HepG2 (cell line): ENCODE data around the gene DUOXA1. TPM values are rescaled to one million over a fixed set of nuclear protein-coding genes. Genes with fewer than 3 reads are reported as not detected.

ENCODE experiments used
- BHLHE40 ChIP-seq: IDR thresholded peaks from 2 replicates; pipeline ENCODE4 v1.6.1; 2011; ENCODE audit warnings: low read length, improper control_type of control experiment
- JARID2 ChIP-seq: sonication (generic); formaldehyde crosslinking; IDR thresholded peaks from 2 replicates; pipeline ENCODE4 v1.8.1; 2023; ENCODE audit warnings: missing genetic modification reagents, inconsistent platforms; ENCODE audit not compliant: insufficient replicate concordance
- MTA1 ChIP-seq: sonication (generic); formaldehyde crosslinking; IDR thresholded peaks from 2 replicates; pipeline ENCODE4 v1.4.0; 2020; ENCODE audit warnings: missing genetic modification reagents, mild to moderate bottlenecking, borderline replicate concordance
- PITX1 ChIP-seq: sonication (generic); formaldehyde crosslinking; IDR thresholded peaks from 2 replicates; pipeline ENCODE4 v1.5.1; 2020; ENCODE audit warnings: mild to moderate bottlenecking, missing genetic modification reagents
- SIX1 ChIP-seq: sonication (generic); formaldehyde crosslinking; IDR thresholded peaks from 2 replicates; pipeline ENCODE4 v1.4.0; 2020; ENCODE audit warnings: missing genetic modification reagents, borderline replicate concordance
- ZBTB49 ChIP-seq: sonication (generic); formaldehyde crosslinking; IDR thresholded peaks from 2 replicates; pipeline ENCODE4 v1.4.0; 2020; ENCODE audit warnings: missing genetic modification reagents, borderline replicate concordance
- ZNF263 ChIP-seq: sonication (generic); formaldehyde crosslinking; IDR thresholded peaks from 2 replicates; pipeline ENCODE4 v1.4.0; 2020; ENCODE audit warnings: missing genetic modification reagents
- ZNF556 ChIP-seq: sonication (generic); formaldehyde crosslinking; IDR thresholded peaks from 2 replicates; pipeline ENCODE4 v1.4.0; 2020; ENCODE audit warnings: mild to moderate bottlenecking, missing genetic modification reagents, borderline replicate concordance
- ZNF563 ChIP-seq: sonication (generic); formaldehyde crosslinking; IDR thresholded peaks from 2 replicates; pipeline ENCODE4 v1.8.0; 2022; ENCODE audit warnings: mild to moderate bottlenecking, moderate library complexity, missing genetic modification reagents
- ZNF768 ChIP-seq: sonication (generic); formaldehyde crosslinking; IDR thresholded peaks from 2 replicates; pipeline ENCODE4 v1.4.0; 2020; ENCODE audit warnings: missing genetic modification reagents
- ZNF776 ChIP-seq: sonication (generic); formaldehyde crosslinking; IDR thresholded peaks from 2 replicates; pipeline ENCODE4 v1.4.0; 2020; ENCODE audit warnings: mild to moderate bottlenecking, missing genetic modification reagents
- ZNF878 ChIP-seq: sonication (generic); formaldehyde crosslinking; IDR thresholded peaks from 2 replicates; pipeline ENCODE4 v1.8.1; 2023; ENCODE audit warnings: mild to moderate bottlenecking, missing genetic modification reagents, moderate library complexity
- polyA plus RNA-seq, 8 experiments: library from polyadenylated mRNA; depleted of rRNA in 3 of 8; stranded (reverse) in 7 of 8; unstranded in 1 of 8; fragments of >200 nt; fragmentation: Illumina TruSeq in 4 of 8; extraction: Trizol in 4 of 8; gene quantifications; 2 replicates each; pipeline versions ENCODE4 v1.2.1 to v1.2.3, GENCODE V29; 2011 to 2016; ENCODE audit warnings: low read depth in 4 of 8, missing spikeins in 1 of 8, mixed read lengths in 1 of 8; ENCODE audit not compliant: insufficient read depth in 1 of 8
- total RNA-seq, 5 experiments: library from RNA; depleted of rRNA; stranded (reverse); fragments of >200 nt; fragmentation: Illumina TruSeq; extraction: Trizol; gene quantifications; 2 replicates each; pipeline ENCODE4 v1.2.3, GENCODE V29; 2016; ENCODE audit warnings: low read depth in 1 of 5
- TF ChIP-seq, protein P1 (sequence below): sonication (generic); formaldehyde crosslinking; IDR thresholded peaks from 2 replicates; pipeline ENCODE4 v1.5.0; 2020; ENCODE audit warnings: mild to moderate bottlenecking, missing genetic modification reagents
- TF ChIP-seq, protein P2 (sequence below): sonication (generic); formaldehyde crosslinking; IDR thresholded peaks from 2 replicates; pipeline ENCODE4 v1.8.0; 2022; ENCODE audit warnings: mild to moderate bottlenecking, missing genetic modification reagents, moderate library complexity
- TF ChIP-seq, protein P3 (sequence below): sonication (generic); formaldehyde crosslinking; IDR thresholded peaks from 2 replicates; pipeline ENCODE4 v1.8.1; 2023; ENCODE audit warnings: mild to moderate bottlenecking, moderate library complexity, missing genetic modification reagents
- TF ChIP-seq, protein P4 (sequence below): sonication (generic); formaldehyde crosslinking; IDR thresholded peaks from 2 replicates; pipeline ENCODE4 v1.4.0; 2020; ENCODE audit warnings: missing genetic modification reagents, borderline replicate concordance

The DUOXA1 gene
- total and polyA plus RNA-seq, 2 of the 13 experiments (the other 11 are each of a cell fraction or from before 2014, with no cell fraction given), result not detected

- TF ChIP-seq, protein P1, sequence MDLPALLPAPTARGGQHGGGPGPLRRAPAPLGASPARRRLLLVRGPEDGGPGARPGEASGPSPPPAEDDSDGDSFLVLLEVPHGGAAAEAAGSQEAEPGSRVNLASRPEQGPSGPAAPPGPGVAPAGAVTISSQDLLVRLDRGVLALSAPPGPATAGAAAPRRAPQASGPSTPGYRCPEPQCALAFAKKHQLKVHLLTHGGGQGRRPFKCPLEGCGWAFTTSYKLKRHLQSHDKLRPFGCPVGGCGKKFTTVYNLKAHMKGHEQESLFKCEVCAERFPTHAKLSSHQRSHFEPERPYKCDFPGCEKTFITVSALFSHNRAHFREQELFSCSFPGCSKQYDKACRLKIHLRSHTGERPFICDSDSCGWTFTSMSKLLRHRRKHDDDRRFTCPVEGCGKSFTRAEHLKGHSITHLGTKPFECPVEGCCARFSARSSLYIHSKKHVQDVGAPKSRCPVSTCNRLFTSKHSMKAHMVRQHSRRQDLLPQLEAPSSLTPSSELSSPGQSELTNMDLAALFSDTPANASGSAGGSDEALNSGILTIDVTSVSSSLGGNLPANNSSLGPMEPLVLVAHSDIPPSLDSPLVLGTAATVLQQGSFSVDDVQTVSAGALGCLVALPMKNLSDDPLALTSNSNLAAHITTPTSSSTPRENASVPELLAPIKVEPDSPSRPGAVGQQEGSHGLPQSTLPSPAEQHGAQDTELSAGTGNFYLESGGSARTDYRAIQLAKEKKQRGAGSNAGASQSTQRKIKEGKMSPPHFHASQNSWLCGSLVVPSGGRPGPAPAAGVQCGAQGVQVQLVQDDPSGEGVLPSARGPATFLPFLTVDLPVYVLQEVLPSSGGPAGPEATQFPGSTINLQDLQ, result peak; percentile 82; the same call in 1 of the 2 replicates
- TF ChIP-seq MTA1, result peak; percentile 56; the same call in 1 of the 2 replicates
- TF ChIP-seq ZBTB49 (CRISPR knock-in tag), result no peak
- TF ChIP-seq BHLHE40, result no peak
- TF ChIP-seq ZNF878 (CRISPR knock-in tag), result no peak
- TF ChIP-seq, protein P2, sequence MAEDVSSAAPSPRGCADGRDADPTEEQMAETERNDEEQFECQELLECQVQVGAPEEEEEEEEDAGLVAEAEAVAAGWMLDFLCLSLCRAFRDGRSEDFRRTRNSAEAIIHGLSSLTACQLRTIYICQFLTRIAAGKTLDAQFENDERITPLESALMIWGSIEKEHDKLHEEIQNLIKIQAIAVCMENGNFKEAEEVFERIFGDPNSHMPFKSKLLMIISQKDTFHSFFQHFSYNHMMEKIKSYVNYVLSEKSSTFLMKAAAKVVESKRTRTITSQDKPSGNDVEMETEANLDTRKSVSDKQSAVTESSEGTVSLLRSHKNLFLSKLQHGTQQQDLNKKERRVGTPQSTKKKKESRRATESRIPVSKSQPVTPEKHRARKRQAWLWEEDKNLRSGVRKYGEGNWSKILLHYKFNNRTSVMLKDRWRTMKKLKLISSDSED, result 0 out of 2 replicates have a peak, but pooled peaks have one; percentile 45
- 0 out of 2 replicates have a peak, but pooled peaks have one; percentile 31 for TF ChIP-seq PITX1 (CRISPR knock-in tag)
- TF ChIP-seq ZNF776 (CRISPR knock-in tag), result peak; percentile 68; the same call in 1 of the 2 replicates
- no peak for TF ChIP-seq ZNF263 (CRISPR knock-in tag)
- TF ChIP-seq, protein P3, sequence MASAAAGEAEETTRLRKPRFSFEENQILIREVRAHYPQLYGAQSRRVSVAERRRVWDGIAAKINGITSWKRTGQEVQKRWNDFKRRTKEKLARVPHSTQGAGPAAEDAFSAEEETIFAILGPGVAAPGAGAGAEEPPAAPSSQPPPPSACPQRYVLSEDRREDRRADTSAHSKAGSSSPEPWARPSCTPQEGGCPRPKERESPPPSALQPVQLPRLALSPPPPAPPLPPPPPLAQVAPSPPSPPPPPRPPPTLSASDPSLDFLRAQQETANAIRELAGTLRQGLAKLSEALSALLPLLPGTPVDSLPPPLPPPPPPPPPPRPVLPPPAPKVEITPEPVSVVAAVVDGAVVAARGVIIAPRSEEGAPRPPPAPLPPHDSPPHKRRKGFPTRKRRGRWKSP, result no peak
- TF ChIP-seq JARID2 (CRISPR knock-in tag), result no peak
- TF ChIP-seq ZNF563 (CRISPR knock-in tag), result peak; percentile 70; the same call in 1 of the 2 replicates
- TF ChIP-seq, protein P4, sequence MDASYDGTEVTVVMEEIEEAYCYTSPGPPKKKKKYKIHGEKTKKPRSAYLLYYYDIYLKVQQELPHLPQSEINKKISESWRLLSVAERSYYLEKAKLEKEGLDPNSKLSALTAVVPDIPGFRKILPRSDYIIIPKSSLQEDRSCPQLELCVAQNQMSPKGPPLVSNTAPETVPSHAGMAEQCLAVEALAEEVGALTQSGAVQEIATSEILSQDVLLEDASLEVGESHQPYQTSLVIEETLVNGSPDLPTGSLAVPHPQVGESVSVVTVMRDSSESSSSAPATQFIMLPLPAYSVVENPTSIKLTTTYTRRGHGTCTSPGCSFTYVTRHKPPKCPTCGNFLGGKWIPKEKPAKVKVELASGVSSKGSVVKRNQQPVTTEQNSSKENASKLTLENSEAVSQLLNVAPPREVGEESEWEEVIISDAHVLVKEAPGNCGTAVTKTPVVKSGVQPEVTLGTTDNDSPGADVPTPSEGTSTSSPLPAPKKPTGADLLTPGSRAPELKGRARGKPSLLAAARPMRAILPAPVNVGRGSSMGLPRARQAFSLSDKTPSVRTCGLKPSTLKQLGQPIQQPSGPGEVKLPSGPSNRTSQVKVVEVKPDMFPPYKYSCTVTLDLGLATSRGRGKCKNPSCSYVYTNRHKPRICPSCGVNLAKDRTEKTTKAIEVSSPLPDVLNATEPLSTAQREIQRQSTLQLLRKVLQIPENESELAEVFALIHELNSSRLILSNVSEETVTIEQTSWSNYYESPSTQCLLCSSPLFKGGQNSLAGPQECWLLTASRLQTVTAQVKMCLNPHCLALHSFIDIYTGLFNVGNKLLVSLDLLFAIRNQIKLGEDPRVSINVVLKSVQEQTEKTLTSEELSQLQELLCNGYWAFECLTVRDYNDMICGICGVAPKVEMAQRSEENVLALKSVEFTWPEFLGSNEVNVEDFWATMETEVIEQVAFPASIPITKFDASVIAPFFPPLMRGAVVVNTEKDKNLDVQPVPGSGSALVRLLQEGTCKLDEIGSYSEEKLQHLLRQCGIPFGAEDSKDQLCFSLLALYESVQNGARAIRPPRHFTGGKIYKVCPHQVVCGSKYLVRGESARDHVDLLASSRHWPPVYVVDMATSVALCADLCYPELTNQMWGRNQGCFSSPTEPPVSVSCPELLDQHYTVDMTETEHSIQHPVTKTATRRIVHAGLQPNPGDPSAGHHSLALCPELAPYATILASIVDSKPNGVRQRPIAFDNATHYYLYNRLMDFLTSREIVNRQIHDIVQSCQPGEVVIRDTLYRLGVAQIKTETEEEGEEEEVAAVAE (CRISPR knock-in tag), result no peak
- TF ChIP-seq ZNF768, result no peak
- TF ChIP-seq ZNF556 (CRISPR knock-in tag), result no peak
- no peak for TF ChIP-seq SIX1
These were observed 37.4 kb upstream of the DUOXA1 start (continued) for GRCh38 chr15:45166834-45167630.
